A172 (cell line): ENCODE data around the gene PHOSPHO2. TPM values are rescaled to one million over a fixed set of nuclear protein-coding genes. Genes with fewer than 3 reads are reported as not detected.
A peak's percentile ranks its signal among the peaks of the same experiment; 100 is the strongest.

Source experiments
- DNase-seq: peaks from one replicate; pipeline ENCODE4 v3.0.0-alpha.2; 2015; ENCODE audit warnings: low spot score
- total RNA-seq: library from RNA; depleted of rRNA; stranded (reverse); fragments of >200 nt; shearing (Covaris generic); gene quantifications from 2 replicates; pipeline ENCODE4 v1.2.3, GENCODE V29; 2014; rRNA removed

PHOSPHO2 gene, protein sequence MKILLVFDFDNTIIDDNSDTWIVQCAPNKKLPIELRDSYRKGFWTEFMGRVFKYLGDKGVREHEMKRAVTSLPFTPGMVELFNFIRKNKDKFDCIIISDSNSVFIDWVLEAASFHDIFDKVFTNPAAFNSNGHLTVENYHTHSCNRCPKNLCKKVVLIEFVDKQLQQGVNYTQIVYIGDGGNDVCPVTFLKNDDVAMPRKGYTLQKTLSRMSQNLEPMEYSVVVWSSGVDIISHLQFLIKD
- 12.6 and 13.5 TPM in 2 replicates for total RNA-seq

- peak; percentile 95 for DNase-seq
Observed at GRCh38 chr2:169694113-169694893, at the start of gene PHOSPHO2, which contains the start of gene CFAP210. Gene PHOSPHO2 (plus strand): TSS chr2:169694469. CDS start chr2:169700972, 6,503 bp downstream. Gene CFAP210 (minus strand): TSS chr2:169694405. CDS start chr2:169694327, 78 bp downstream.

DNA sequence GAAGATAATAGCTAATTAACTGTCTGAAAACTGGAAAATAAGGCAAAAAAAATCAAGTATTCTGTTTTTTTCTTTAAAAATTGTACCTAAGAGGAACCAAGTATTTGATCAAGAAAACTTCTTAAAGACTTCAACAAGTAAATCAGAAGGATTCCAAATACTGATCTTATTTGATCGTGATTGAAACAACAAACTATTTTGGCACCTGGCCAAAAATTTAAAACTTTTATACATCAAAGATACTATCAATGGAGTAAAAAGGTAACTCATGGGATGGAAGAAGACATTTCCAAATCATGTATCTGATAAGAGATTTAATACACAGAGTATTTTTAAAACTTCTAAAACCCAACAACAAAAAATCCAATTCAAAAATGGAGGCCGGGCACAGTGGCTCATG is 46.8 kb upstream of the PHOSPHO2 start:
- no peak for DNase-seq

- DNase-seq = no peak
Observed at GRCh38 chr2:169649278-169649677, 45.0 kb upstream of the PHOSPHO2 start.

DNA sequence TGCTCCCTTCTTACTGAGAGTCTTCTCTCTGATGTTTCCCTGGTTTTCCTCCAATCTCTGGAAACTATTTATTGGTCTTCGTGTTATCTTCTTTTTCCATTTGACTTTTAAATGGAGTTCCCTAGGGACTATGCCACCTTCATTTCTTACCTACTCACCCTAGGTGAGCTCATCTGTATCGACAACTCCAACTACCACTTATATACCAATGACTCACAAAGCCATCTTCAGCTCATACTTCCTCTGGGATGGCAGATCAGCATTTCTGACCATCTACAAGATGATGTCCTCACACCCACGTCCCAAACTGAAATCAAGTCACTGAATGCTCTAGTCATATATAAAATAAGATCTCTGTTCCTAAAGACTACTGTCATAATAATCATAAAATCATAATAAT is 40.6 kb upstream of the PHOSPHO2 start:
- no peak for DNase-seq

DNA sequence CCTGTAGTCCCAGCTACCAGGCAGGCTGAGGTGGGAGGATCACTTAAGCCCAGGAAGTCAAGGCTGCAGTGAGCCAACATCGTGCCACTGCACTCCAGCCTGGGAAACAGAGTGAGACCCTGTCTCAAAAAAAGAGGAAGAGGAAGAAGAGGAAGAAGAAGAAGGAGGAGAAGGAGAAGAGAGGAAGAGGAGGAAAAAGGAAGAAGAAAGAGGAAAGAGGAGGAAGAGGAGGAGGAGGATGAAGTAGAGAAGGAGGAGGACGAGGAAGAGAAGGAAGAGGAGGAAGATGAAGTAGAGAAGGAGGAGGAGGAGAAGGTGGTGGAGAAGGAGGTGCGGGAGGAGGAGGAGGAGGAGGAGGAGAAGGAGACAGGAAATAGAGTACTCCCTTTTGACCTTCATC is 38.1 kb upstream of the PHOSPHO2 start:
- DNase-seq = no peak

GRCh38 chr2:169658877-169659276 is 35.4 kb upstream of the PHOSPHO2 start:
- DNase-seq = no peak

DNA sequence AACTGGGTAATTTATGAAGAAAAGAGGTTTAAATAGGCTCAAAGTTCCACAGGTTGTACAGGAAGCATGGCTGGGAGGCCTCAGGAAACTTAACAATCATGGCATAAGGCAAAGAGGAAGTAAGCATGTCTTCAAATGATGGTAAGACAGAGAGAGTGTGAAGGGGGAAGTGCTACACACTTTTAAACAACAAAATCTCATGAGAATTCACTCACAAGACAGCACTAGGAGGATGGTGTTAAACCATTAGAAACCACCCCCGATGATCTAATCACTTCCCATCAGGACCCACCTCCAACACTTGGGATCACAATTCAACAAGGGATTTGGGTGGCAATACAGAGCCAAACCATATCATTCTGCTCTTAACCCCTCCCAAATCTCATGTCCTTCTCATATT is 34.9 kb upstream of the PHOSPHO2 start:
- no peak for DNase-seq

GRCh38 chr2:169661265-169661664 is 33.0 kb upstream of the PHOSPHO2 start:
- DNase-seq = no peak

DNA sequence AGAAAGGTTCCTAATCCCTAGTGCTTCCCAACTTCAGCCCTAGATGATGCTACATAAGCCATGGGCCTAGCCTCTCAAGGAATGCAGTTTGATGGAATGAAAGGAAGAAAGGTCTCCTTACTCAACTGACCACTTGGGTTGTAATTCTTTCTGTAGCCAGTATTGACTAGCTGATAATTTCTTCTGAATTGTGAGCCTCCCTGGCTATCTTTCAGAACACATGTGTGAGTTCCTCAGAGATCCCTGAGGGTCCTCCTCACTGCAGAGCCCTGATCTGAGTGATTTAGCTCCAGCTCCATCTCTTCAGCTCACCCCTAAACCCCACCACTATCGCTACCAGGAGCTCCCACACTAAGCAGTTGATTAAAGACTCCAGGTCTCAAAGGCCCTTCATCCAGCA is 31.5 kb upstream of the PHOSPHO2 start:
- no peak for DNase-seq

- DNase-seq = no peak
Observed at GRCh38 chr2:169663247-169663646, 31.0 kb upstream of the PHOSPHO2 start.

- no peak for DNase-seq
Observed at GRCh38 chr2:169664600-169664977, 29.7 kb upstream of the PHOSPHO2 start.

- DNase-seq = no peak
Observed at GRCh38 chr2:169664978-169665930, 29.0 kb upstream of the PHOSPHO2 start.

- DNase-seq = no peak
Observed at GRCh38 chr2:169667583-169667982, 26.7 kb upstream of the PHOSPHO2 start.

- DNase-seq = peak; percentile 57
Observed at GRCh38 chr2:169670215-169670651, 24.0 kb upstream of the PHOSPHO2 start.

DNA sequence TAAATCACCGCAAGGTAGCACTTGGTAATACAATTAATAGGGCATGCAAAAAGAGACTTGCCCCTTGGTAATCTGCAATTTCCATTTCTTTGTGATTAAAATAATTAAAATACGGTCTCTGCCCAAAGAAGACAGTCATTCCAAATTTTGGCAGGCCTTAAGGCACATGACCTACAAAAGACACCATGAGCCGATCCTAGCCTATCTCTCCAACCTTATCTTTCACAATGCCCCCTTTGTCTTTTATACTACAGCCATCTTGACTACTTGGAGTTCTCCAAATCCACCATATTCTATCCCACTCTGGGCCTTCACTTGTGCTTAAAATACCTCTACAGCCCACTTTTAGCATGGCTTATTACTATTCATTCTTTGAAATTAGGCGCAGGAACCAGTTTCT is 23.3 kb upstream of the PHOSPHO2 start:
- DNase-seq = no peak

GRCh38 chr2:169672406-169672805 is 21.9 kb upstream of the PHOSPHO2 start:
- DNase-seq = no peak

- DNase-seq = no peak
Observed at GRCh38 chr2:169673106-169673505, 21.2 kb upstream of the PHOSPHO2 start.

DNA sequence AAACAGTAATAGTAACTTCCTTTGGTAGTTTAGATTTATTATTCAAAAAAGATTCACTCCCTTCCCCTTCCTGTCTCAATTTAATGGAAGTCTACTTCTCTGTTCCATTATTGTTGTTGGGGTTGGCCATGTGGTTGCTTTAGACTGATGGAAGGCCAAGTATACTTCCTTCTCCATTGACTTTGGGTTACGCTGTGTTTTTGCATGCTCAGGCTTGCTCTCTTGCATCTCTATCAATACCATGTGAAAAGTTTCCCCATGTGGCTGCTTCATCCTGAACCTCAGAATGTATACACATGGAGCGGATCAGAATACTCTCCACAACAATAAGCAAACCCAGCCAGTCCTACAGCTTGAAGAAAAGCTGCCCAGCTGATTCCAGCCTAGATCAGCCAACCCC is 20.3 kb upstream of the PHOSPHO2 start:
- DNase-seq = no peak

DNA sequence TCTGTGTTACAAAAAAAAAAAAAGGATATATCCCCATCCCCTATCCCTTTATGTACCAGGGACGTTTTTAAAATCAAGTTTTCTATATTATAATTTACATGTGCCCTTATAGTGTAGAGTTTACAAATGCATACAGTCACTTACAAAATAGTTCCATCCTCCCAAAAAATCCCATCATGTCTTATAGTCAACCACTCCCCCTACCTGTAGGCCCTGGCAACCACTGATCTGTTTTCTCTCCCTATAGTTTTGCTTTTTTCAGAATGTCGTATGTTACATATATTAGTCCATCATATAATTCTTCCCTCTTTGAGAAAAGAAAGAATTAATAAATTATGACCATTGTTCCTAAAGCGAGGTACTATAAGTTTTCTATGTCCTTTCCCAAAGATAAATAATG is 17.9 kb upstream of the PHOSPHO2 start:
- no peak for DNase-seq

DNA sequence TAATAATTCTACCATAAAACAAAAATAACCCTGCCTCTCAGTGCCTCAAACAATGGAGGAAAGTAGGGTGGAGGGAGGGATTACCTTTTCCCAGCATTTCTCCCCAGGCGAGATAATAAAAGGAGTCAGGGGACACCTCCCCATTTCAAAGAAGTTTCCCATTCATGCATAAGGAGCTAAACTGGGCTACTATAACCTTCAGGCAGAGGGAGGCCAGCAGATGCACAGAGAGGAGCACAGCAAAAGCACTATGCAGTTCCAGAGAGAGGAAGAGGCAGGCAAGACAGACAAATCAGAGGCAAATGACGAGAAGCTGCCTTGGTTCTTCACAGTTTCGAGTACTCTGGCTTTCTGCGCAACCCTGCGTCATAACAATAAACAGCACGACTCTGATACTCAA is 17.4 kb upstream of the PHOSPHO2 start:
- no peak for DNase-seq

DNA sequence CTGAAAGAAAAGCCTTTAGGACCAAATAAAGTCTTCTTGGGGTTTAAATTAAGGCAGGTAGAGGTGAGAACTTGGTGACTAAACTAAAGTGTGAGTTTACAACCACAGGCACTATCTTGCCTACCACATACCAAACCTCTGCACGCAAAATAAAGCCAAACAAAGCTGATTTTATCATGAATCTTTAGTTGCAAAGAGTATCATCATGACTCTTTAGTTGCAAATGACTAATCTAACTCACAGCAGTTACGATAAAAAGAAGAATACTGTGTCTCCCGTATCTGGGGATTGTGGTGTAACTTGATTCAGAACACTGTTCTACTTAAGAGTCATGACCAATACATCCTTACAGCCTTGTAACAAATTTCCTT is 11.2 kb upstream of the PHOSPHO2 start:
- no peak for DNase-seq
